ENCODE measurements around the gene ZNF784. TPM values are rescaled to one million over a fixed set of nuclear protein-coding genes. Genes with fewer than 3 reads are reported as not detected.

The ZNF784 gene
- polyA plus RNA-seq, 2 of the 4 experiments (the other 2 are of a cell fraction): 3.5 to 6.6 TPM

- WGBS (ENCODE audit: missing lambda C conversion rate): 97% methylated on average over 76 of the region's 88 CpGs
- ATAC-seq: no peak
- Histone ChIP-seq H3K4me3 (no peak overlapping the region), H3K9me3 (no peaks in the 10 kb centered on the region), H3K27ac (no peak overlapping the region), H3K4me1 (no peaks in the 10 kb centered on the region), H3K4me2 (no peak overlapping the region)
- no peak for DNase-seq (ENCODE audit: low read depth in 1 of 2, low spot score in 1 of 2)
- ChIA-PET CTCF (interaction anchor here (1.1 to 24.9 kb wide), 6 partner anchors 9 to 148 kb away, joined by 3 to 363 read pairs (median 5); no protein-coding TSS in a partner anchor), POLR2A (no interaction called here)
- no peak for FAIRE-seq
- TF ChIP-seq ESRRA (IDR thresholded peaks at IDR 0.05; ENCODE audit: borderline replicate concordance, low read length): no peak
- TF ChIP-seq E2F6 (IDR thresholded peaks at IDR 0.05; ENCODE audit: borderline replicate concordance, low read depth): no peak
- TF ChIP-seq CHD4 (IDR thresholded peaks at IDR 0.05; ENCODE audit: borderline replicate concordance): no peak
- no peak for TF ChIP-seq CEBPB (IDR thresholded peaks at IDR 0.05)
- TF ChIP-seq ZNF302 (CRISPR knock-in tag; IDR thresholded peaks at IDR 0.05): no peak
- TF ChIP-seq CBX8 (IDR thresholded peaks at IDR 0.05): no peak
- no peak for TF ChIP-seq CBX2 (IDR thresholded peaks at IDR 0.05; ENCODE audit: borderline replicate concordance, low read depth)
- TF ChIP-seq, protein P1, sequence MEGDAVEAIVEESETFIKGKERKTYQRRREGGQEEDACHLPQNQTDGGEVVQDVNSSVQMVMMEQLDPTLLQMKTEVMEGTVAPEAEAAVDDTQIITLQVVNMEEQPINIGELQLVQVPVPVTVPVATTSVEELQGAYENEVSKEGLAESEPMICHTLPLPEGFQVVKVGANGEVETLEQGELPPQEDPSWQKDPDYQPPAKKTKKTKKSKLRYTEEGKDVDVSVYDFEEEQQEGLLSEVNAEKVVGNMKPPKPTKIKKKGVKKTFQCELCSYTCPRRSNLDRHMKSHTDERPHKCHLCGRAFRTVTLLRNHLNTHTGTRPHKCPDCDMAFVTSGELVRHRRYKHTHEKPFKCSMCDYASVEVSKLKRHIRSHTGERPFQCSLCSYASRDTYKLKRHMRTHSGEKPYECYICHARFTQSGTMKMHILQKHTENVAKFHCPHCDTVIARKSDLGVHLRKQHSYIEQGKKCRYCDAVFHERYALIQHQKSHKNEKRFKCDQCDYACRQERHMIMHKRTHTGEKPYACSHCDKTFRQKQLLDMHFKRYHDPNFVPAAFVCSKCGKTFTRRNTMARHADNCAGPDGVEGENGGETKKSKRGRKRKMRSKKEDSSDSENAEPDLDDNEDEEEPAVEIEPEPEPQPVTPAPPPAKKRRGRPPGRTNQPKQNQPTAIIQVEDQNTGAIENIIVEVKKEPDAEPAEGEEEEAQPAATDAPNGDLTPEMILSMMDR (IDR thresholded peaks at IDR 0.05): no peak
Observed at GRCh38 chr19:55615543-55616394, 8.6 kb downstream of the ZNF784 start.

GRCh38 chr19:55614711-55615542, 9.4 kb downstream of the ZNF784 start:
- FAIRE-seq (no peak), DNase-seq (ENCODE audit: low read depth in 1 of 2, low spot score in 1 of 2) (no peak), ATAC-seq (no peak)
- TF ChIP-seq E2F6 (IDR thresholded peaks at IDR 0.05; ENCODE audit: borderline replicate concordance, low read depth) (no peak), HOXB13 (CRISPR knock-in tag; IDR thresholded peaks at IDR 0.05; ENCODE audit: low read depth) (no peak), NPAS2 (CRISPR knock-in tag; IDR thresholded peaks at IDR 0.05; ENCODE audit: borderline replicate concordance) (no peak), CHD4 (IDR thresholded peaks at IDR 0.05; ENCODE audit: borderline replicate concordance) (no peak), HMGXB4 (CRISPR knock-in tag; IDR thresholded peaks at IDR 0.05; ENCODE audit: borderline replicate concordance) (no peak), ZNF302 (CRISPR knock-in tag; IDR thresholded peaks at IDR 0.05) (no peak), HEYL (CRISPR knock-in tag; IDR thresholded peaks at IDR 0.05) (no peak), CEBPB (IDR thresholded peaks at IDR 0.05) (no peak), SREBF2 (IDR thresholded peaks at IDR 0.05) (no peak), HDAC2 (IDR thresholded peaks at IDR 0.05) (no peak), RFX5 (IDR thresholded peaks at IDR 0.05) (no peak), ATOH8 (CRISPR knock-in tag; IDR thresholded peaks at IDR 0.05; ENCODE audit: low read depth) (no peak), RCOR1 (IDR thresholded peaks at IDR 0.05; ENCODE audit: low read depth, low read length) (no peak), RNF2 (IDR thresholded peaks at IDR 0.05; ENCODE audit: borderline replicate concordance, low read depth) (no peak), MAZ (IDR thresholded peaks at IDR 0.05; ENCODE audit: borderline replicate concordance, low read depth, low read length) (no peak), MYC (IDR thresholded peaks at IDR 0.05; ENCODE audit: borderline replicate concordance, low read length) (no peak), KDM1A (IDR thresholded peaks at IDR 0.05; ENCODE audit: low read depth) (no peak)
- TF ChIP-seq, protein P1 (IDR thresholded peaks at IDR 0.05): no peak
- POLR2A ChIA-PET: no interaction called here
- H3K4me1 ChIP-seq: no peaks in the 10 kb centered on the region
- no peak overlapping the region for H3K27ac ChIP-seq
- H3K4me2 ChIP-seq: no peak overlapping the region
- CTCF ChIA-PET: interaction anchor here (1.1 to 24.9 kb wide), 6 partner anchors 8 to 147 kb away, joined by 3 to 363 read pairs (median 5); no protein-coding TSS in a partner anchor
- H3K9me3 ChIP-seq: no peaks in the 10 kb centered on the region
- 95% methylated on average over 83 of the region's 98 CpGs for WGBS (ENCODE audit: missing lambda C conversion rate)
- no peak overlapping the region for H3K4me3 ChIP-seq

Data from A549 (cell line).